ENCODE results near the gene STAC3. TPM values are rescaled to one million over a fixed set of nuclear protein-coding genes. Genes with fewer than 3 reads are reported as not detected.

The STAC3 gene
- total RNA-seq, 6 experiments from 2014 or later, result 0.21 to 1.1 (median 0.58) TPM

GRCh38 chr12:57229634-57230380 is 21.2 kb downstream of the STAC3 start, which contains the start of gene SHMT2:
TSS of gene SHMT2 (plus strand) at chr12:57229711. CDS start at chr12:57229779, 68 bp downstream.
- peak; percentile 92 for DNase-seq
- TF ChIP-seq CTCF (IDR thresholded peaks at IDR 0.05), result no peak
- Mint-ChIP-seq H3K36me3 (ENCODE audit: low read depth) (peaks cover 28% of the 10 kb centered on the region), H3K27me3 (ENCODE audit: insufficient read depth) (peaks cover 4% of the 10 kb centered on the region), H3K4me1 (ENCODE audit: low read depth) (peaks cover 46% of the 10 kb centered on the region), H3K27ac (peak within 1 kb of the TSS; percentile 100), H3K4me3 (peak within 1 kb of the TSS; percentile 99), H3K9me3 (no peaks in the 10 kb centered on the region)

- H3K27me3 Mint-ChIP-seq (ENCODE audit: insufficient read depth), result no peaks in the 10 kb centered on the region; the same call in none of the 2 replicates
- peak overlapping the region; percentile 100 for H3K27ac Mint-ChIP-seq
- peaks cover 41% of the 10 kb centered on the region for H3K4me1 Mint-ChIP-seq (ENCODE audit: low read depth)
- TF ChIP-seq CTCF (IDR thresholded peaks at IDR 0.05), result no peak
- H3K36me3 Mint-ChIP-seq (ENCODE audit: low read depth), result peaks cover 22% of the 10 kb centered on the region
- no peaks in the 10 kb centered on the region for H3K9me3 Mint-ChIP-seq
- peak overlapping the region; percentile 99 for H3K4me3 Mint-ChIP-seq
- no peak for DNase-seq
These were observed 21.8 kb downstream of the STAC3 start for GRCh38 chr12:57229046-57229633.

GRCh38 chr12:57227315-57228115 is 23.5 kb downstream of the STAC3 start:
- no peaks in the 10 kb centered on the region; the same call in none of the 2 replicates for H3K27me3 Mint-ChIP-seq (ENCODE audit: insufficient read depth)

GRCh38 chr12:57226588-57227314 is 24.2 kb downstream of the STAC3 start:
- peaks cover 3% of the 10 kb centered on the region for H3K27me3 Mint-ChIP-seq (ENCODE audit: insufficient read depth)
- peak overlapping the region; percentile 53; the same call in 1 of the 2 replicates for H3K4me3 Mint-ChIP-seq
- no peak for DNase-seq
- no peak for TF ChIP-seq CTCF (IDR thresholded peaks at IDR 0.05)
- no peaks in the 10 kb centered on the region for H3K9me3 Mint-ChIP-seq
- peaks cover 39% of the 10 kb centered on the region for H3K4me1 Mint-ChIP-seq (ENCODE audit: low read depth)
- peaks cover 14% of the 10 kb centered on the region for H3K36me3 Mint-ChIP-seq (ENCODE audit: low read depth)
- no peak overlapping the region for H3K27ac Mint-ChIP-seq

More at GRCh38 chr12:57227315-57228115, 23.5 kb downstream of the STAC3 start:
- peak overlapping the region; percentile 53; the same call in 1 of the 2 replicates for H3K4me3 Mint-ChIP-seq
- TF ChIP-seq CTCF (IDR thresholded peaks at IDR 0.05), result no peak
- peaks cover 14% of the 10 kb centered on the region for H3K36me3 Mint-ChIP-seq (ENCODE audit: low read depth)
- H3K27ac Mint-ChIP-seq, result peak overlapping the region; percentile 6; the same call in 1 of the 2 replicates
- peaks cover 39% of the 10 kb centered on the region for H3K4me1 Mint-ChIP-seq (ENCODE audit: low read depth)
- DNase-seq, result peak; percentile 20
- H3K9me3 Mint-ChIP-seq, result no peaks in the 10 kb centered on the region

GRCh38 chr12:57225680-57226210 is 25.2 kb downstream of the STAC3 start:
- Mint-ChIP-seq H3K4me3 (no peak overlapping the region), H3K27me3 (ENCODE audit: insufficient read depth) (peaks cover 10% of the 10 kb centered on the region), H3K36me3 (ENCODE audit: low read depth) (peaks cover 12% of the 10 kb centered on the region), H3K4me1 (ENCODE audit: low read depth) (peaks cover 31% of the 10 kb centered on the region), H3K9me3 (no peaks in the 10 kb centered on the region), H3K27ac (no peak overlapping the region)
- no peak for DNase-seq
- TF ChIP-seq CTCF (IDR thresholded peaks at IDR 0.05), result no peak

Data from HFFc6 (cell line).